Ovary (tissue), 3 donors: ENCODE results near the gene ZMIZ1.

Experiments used
- EP300 ChIP-seq: sonication (generic); formaldehyde crosslinking; IDR thresholded peaks from one replicate; pipeline ENCODE4 v1.6.1; 2017; ENCODE audit warnings: antibody characterized with exemption
- POLR2A ChIP-seq: fragments of 450-650 bp; IDR thresholded peaks from one replicate; pipeline ENCODE4 v1.6.1; 2017; ENCODE audit warnings: antibody characterized with exemption, mild to moderate bottlenecking, moderate library complexity
- TF ChIP-seq, protein P1 (sequence below), 3 donors: fragments of 450-650 bp in 2 of 3; fragments of 200-600 bp in 1 of 3; IDR thresholded peaks; one replicate each; pipeline versions ENCODE4 v1.5.1 to v1.8.0; 2016 to 2022; ENCODE audit warnings: antibody characterized with exemption in 3 of 3, mild to moderate bottlenecking in 1 of 3
- donor health status: DM: no; HTN: no; CAD: no.

DNA sequence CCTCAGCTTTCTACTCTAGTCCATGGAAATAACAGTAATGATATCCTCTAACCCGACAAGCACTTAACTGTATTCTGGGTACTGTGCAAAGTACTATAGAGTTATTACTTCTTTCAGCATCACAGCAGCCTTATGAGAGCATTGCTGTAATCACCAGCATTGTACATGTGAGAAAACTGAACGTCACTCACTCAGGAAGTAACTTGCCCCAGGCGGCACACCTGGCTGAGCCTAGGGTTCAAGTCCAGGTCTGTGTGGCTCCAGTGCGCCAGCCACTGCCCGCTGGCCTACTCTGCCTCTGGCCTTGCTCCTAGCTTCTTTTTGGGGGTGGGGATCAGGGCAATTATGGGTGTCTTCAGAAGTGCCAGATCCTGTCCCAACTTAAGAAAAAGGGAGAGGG lies 50.5 kb downstream of the ZMIZ1 start:
- TF ChIP-seq POLR2A: no peak
- TF ChIP-seq, protein P1, sequence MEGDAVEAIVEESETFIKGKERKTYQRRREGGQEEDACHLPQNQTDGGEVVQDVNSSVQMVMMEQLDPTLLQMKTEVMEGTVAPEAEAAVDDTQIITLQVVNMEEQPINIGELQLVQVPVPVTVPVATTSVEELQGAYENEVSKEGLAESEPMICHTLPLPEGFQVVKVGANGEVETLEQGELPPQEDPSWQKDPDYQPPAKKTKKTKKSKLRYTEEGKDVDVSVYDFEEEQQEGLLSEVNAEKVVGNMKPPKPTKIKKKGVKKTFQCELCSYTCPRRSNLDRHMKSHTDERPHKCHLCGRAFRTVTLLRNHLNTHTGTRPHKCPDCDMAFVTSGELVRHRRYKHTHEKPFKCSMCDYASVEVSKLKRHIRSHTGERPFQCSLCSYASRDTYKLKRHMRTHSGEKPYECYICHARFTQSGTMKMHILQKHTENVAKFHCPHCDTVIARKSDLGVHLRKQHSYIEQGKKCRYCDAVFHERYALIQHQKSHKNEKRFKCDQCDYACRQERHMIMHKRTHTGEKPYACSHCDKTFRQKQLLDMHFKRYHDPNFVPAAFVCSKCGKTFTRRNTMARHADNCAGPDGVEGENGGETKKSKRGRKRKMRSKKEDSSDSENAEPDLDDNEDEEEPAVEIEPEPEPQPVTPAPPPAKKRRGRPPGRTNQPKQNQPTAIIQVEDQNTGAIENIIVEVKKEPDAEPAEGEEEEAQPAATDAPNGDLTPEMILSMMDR (IDR thresholded peaks at IDR 0.05): no peak
- TF ChIP-seq EP300: no peak
